Parietal lobe (tissue), 1 donor: ENCODE data around the gene RPS6KC1. TPM values are rescaled to one million over a fixed set of nuclear protein-coding genes. Genes with fewer than 3 reads are reported as not detected.

ENCODE experiments used
- total RNA-seq: library from RNA; depleted of rRNA; stranded (reverse); fragments of >200 nt; gene quantifications from one replicate; pipeline ENCODE4 v1.2.3, GENCODE V29; 2014

Gene RPS6KC1
- 98.9 TPM for total RNA-seq

GRCh38 chr1:213051127-213051880, at the start of gene RPS6KC1:
Gene RPS6KC1 (plus strand): TSS chr1:213051241. CDS start chr1:213051405, 164 bp downstream.

GRCh38 chr1:213015099-213016050, 35.7 kb upstream of the RPS6KC1 start, which contains the start of gene ANGEL2:
Gene ANGEL2 (minus strand): TSS chr1:213015867. CDS start chr1:213015671, 196 bp downstream.

Other genes starting within 250 kb of the RPS6KC1 start
- gene SPATA45, start 203.6 kb upstream of the RPS6KC1 start, total RNA-seq, result not detected
- gene FLVCR1, start 193.0 kb upstream of the RPS6KC1 start, total RNA-seq, result 55.1 TPM
- gene VASH2, start 100.7 kb upstream of the RPS6KC1 start, total RNA-seq, result 80.4 TPM
- gene ANGEL2, start 35.4 kb upstream of the RPS6KC1 start, total RNA-seq, result 93.6 TPM